Tibial nerve (tissue), 4 donors: ENCODE measurements around the gene ERGIC2.

Experiments used
- EP300 ChIP-seq, 2 donors: sonication (generic); formaldehyde crosslinking; IDR thresholded peaks; one replicate each; pipeline ENCODE4 v1.6.1; 2017; ENCODE audit warnings: antibody characterized with exemption in 2 of 2, mild to moderate bottlenecking in 1 of 2
- POLR2A ChIP-seq, 2 donors: fragments of 450-650 bp; IDR thresholded peaks; one replicate each; pipeline ENCODE4 v1.6.1; 2017; ENCODE audit warnings: antibody characterized with exemption in 2 of 2, mild to moderate bottlenecking in 2 of 2, moderate library complexity in 2 of 2
- TF ChIP-seq, protein P1 (sequence below), 5 experiments: fragments of 200-600 bp in 3 of 5; fragments of 450-650 bp in 2 of 5; sonication (generic) in 3 of 5; IDR thresholded peaks; one replicate each; pipeline ENCODE4 v1.5.1; 2016 to 2019; ENCODE audit warnings: antibody characterized with exemption in 5 of 5, mild to moderate bottlenecking in 3 of 5, moderate library complexity in 2 of 5

DNA sequence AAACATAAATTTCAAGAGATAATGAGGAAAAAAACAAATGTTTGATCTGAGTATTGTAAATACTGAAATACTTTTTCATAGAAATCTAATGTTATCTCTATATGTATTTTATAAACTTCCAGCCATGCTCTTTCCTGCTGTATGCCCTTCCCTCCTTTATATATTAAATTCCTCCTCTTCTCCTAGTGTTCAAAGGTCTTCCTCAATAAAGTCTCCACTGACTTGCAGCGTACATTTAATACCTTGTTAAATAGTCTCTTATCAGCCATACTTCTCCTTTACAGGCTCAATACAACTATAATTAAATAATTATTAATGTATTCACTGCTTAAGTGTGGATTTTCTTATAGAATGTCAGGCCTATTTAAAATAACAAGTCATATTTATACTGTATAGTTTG is 26.0 kb downstream of the ERGIC2 start:
- TF ChIP-seq, protein P1, sequence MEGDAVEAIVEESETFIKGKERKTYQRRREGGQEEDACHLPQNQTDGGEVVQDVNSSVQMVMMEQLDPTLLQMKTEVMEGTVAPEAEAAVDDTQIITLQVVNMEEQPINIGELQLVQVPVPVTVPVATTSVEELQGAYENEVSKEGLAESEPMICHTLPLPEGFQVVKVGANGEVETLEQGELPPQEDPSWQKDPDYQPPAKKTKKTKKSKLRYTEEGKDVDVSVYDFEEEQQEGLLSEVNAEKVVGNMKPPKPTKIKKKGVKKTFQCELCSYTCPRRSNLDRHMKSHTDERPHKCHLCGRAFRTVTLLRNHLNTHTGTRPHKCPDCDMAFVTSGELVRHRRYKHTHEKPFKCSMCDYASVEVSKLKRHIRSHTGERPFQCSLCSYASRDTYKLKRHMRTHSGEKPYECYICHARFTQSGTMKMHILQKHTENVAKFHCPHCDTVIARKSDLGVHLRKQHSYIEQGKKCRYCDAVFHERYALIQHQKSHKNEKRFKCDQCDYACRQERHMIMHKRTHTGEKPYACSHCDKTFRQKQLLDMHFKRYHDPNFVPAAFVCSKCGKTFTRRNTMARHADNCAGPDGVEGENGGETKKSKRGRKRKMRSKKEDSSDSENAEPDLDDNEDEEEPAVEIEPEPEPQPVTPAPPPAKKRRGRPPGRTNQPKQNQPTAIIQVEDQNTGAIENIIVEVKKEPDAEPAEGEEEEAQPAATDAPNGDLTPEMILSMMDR (IDR thresholded peaks at IDR 0.05) = no peak
- TF ChIP-seq POLR2A (IDR thresholded peaks at IDR 0.05) (no peak), EP300 (IDR thresholded peaks at IDR 0.05) (no peak)
